CD4-positive, alpha-beta T cell treated with Interleukin-2 at 100 ng/mL for 4 hours (primary cell): Measurements from ENCODE around the gene FAM169A.
"Not testable (repeated sequence)": the region's sequence is repeated elsewhere in the genome, so short reads cannot be mapped to it uniquely, and the experiment has no call there.

Experiments used
- DNase-seq: peaks from one replicate; pipeline ENCODE4 v3.0.0-alpha.2; 2020; ENCODE audit warnings: low spot score

The FAM169A gene, protein sequence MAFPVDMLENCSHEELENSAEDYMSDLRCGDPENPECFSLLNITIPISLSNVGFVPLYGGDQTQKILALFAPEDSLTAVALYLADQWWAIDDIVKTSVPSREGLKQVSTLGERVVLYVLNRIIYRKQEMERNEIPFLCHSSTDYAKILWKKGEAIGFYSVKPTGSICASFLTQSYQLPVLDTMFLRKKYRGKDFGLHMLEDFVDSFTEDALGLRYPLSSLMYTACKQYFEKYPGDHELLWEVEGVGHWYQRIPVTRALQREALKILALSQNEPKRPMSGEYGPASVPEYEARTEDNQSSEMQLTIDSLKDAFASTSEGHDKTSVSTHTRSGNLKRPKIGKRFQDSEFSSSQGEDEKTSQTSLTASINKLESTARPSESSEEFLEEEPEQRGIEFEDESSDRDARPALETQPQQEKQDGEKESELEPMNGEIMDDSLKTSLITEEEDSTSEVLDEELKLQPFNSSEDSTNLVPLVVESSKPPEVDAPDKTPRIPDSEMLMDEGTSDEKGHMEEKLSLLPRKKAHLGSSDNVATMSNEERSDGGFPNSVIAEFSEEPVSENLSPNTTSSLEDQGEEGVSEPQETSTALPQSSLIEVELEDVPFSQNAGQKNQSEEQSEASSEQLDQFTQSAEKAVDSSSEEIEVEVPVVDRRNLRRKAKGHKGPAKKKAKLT

DNA sequence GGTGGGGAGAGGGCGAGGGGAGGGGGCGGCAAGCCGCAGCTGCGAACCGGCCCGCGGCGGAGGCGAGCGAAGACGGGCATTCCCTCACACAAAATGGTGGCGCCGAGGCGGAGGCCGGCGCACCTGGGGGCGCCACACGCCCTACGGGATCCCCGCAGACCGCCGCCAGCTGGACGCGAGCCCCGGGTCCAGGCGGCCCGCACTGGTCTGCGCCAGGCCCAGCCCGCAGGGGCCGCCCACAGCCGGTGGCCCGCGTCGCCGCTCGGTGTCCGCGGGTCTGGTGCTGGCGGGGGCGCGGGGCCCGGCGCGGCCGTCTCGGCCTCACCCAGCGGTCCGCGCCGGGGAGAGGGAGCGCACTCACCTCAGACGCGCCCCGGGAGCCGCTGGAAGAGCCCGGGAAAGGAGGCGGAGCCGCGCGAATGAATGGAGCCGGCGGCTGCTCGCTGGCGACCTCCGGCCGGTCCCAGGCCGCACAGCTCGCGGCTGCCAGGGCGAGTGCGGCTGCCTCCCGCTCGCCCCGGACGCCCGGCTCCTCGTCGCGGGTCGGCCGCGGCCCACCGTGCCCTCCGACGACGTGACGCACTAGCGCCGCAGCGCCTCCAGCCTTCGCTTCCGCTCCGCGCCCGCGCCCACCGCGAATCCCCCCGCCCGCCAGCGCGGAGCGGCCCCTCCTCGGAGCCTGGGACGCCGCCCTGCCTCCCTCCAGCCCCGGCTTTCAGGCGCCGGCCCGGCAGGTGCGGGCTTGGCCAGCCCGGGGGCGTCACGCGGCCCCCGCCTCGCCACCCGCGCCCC is at the start of gene FAM169A:
Gene FAM169A (minus strand): TSS at position 584 of the 792 bp plus-strand sequence. CDS start 24,711 bp downstream, outside the sequence.
- peak; percentile 49 for DNase-seq

DNA sequence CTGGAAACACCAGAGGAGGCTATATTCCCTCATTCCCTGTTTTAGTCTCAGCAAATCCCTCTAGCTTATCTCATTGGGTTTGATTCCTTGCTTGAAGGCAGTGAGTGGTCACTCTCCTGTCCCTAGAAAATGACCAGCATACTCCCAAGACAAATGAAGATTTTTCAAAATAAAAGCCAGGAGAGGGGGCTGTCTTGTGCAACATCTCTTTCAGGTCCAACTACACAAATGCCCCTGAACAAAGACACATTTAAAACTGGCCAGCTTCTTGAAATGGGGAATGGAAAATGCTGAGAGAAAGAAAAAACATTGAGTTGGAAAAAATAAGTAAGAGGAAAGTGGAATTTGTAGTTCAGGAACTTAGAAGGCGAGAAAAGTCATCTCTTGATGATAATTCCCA is 49.3 kb upstream of the FAM169A start:
- no peak for DNase-seq

DNA sequence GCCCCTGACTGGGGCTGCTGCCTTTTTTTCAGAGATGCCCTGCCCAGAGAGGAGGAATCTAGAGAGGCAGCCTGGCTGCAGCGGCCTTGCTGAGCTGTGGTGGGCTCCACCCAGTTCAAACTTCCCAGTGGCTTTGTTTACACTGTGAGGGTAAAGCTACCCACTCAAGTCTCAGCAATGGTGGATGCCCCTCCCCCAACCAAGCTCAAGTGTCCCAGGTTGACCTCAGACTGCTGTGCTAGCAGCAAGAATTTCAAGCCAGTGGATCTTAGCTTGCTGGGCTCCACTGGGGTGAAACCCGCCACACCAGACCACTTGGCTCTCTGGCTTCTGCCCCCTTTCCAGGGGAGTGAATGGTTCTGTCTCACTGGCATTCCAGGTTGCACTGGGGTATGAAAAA is 45.2 kb upstream of the FAM169A start:
- DNase-seq, result not testable (repeated sequence)

DNA sequence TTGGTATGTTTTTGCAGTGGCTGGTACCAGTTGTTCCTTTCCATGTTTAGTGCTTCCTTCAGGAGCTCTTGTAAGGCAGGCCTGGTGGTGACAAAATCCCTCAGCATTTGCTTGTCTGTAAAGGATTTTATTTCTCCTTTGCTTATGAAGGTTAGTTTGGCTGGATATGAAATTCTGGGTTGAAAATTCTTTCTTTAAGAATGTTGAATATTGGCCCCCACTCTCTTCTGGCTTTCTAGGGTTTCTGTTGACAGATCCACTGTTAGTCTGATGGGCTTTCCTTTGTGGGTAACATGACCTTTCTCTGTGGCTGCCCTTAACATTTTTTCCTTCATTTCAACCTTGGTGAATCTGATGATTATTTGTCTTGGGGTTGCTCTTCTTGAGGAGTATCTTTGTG is 43.7 kb upstream of the FAM169A start:
- not testable (repeated sequence) for DNase-seq

DNA sequence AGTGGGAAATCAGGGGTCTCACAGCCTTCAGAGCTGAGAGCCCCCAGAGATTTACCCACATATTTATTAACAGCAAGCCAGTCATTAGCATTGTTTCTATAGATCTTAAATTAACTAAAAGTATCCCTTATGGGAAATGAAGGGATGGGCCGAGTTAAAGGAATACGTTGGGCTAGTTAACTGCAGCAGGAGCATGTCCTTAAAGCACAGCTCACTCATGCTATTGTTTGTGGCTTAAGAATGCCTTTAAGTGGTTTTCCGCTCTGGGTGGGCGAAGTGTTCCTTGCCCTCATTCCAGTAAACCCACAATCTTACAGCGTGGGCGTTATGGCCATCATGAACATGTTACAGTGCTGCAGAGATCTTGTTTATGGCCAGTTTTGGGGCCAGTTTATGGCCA is 42.0 kb upstream of the FAM169A start:
- DNase-seq, result not testable (repeated sequence)

DNA sequence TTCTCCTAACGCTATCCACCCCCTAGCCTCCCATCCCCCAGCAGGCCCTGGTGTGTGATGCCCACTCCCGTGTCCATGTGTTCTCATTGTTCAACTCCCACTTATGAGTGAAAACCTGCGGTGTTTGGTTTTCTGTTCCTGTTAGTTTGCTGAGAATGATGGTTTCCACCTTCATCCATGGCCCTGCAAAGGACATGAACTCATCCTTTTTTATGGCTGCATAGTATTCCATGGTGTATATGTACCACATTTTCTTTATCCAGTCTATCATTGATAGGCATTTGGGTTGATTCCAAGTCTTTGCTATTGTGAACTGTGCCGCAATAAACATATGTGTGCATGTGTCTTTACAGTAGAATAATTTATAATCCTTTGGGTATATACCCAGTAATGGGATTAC is 38.5 kb upstream of the FAM169A start:
- DNase-seq, result not testable (repeated sequence)

DNA sequence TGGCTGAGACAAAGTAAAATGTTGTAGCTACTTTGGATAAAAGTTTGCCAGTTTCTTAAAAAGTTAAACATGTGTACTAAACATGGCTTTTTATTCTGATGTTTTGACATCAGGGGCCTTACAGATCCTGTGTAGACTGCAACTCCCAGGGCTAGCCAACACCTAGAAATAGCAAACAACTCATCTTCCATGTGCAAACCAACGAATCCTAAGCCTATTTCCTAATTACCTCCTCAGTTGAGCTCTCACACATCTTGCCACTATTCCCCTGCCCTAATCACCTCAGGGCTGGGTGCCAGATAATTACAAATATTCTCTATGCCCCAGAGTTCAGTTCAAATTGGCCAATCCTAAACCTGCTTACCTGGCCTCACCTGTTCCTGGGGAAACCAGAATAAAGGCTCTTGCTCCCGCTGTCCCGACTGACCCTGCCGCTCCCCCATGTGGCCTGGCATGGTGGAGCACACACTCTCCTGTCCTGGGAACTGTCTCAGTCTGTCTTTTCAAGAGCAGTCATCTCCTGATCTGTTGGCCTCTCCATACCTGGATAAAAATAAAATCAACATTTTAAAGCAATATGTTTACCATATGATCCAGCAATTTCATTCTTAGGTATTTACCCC is 37.1 kb upstream of the FAM169A start:
- no peak for DNase-seq

DNA sequence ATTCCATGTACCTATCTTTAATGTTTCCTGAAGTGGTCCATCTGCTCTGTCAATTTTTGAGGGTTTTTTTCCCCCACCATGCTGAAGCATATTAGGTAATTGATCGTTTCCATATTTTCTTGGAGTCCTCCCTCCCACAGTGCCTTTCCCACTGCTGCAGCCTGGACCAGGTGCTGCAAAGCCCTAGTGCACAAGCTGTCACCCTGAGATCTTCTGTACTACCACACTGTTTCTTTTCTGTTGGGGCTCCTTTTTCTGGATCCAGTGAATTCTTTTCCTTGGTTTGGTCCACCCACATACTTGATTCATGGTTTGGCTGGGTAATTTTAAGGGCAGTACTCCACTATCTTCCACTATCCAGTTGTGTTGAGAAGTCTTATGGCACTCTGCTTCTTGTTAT is 30.9 kb upstream of the FAM169A start:
- no peak for DNase-seq

DNA sequence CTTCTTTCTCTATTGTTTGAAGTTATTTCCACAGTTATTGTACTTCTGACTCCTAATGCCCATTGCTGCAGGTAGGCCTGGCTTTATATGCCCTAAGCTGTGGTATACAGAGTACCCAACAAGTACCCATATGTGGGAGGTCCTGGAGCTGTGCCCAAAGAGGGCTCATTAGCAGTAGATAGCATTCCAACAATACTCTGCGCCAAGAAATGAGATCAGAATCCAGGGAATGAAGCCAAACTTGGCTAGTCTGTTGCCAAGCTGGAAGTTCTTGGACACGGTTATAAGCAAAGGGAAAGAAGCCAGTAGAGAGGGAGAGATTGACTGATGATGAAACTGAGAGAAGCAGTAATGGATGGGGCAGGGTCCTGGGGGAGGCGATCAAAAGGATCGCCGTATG is 29.7 kb upstream of the FAM169A start:
- no peak for DNase-seq

DNA sequence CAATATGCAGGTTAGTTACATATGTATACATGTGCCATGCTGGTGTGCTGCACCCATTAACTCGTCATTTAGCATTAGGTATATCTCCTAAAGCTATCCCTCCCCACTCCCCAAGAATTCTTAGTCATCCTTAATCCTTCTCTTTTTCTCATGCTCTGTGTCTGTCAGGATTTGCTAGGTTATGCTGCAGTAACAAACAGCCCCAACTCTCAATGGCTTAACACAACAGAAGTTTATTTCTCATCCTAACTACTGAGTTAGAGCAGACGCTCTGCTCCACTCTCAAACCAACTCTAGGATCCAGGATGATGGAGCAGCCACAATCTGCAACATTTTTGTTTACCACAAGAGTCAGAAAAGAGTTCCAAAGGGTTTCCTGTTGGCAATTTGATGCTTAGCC is 28.2 kb upstream of the FAM169A start:
- no peak for DNase-seq

DNA sequence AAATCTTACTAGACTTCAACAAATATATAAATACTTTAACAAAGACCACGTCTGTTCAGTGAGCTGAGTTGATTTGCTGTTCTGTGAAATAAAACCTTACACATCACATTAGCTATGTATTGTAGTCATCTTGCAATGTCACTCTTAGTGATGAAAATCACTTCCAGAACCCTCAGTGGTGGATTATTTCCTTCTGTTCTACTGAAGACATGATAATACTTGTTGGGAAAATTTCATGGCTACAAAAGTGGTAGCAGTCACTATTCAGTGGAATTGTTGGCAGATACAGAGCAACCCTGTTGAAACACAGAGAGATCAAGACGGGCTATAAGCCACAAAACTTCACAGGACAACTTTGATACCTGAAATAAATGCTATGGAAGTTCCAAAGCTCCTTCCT is 26.7 kb upstream of the FAM169A start:
- no peak for DNase-seq

DNA sequence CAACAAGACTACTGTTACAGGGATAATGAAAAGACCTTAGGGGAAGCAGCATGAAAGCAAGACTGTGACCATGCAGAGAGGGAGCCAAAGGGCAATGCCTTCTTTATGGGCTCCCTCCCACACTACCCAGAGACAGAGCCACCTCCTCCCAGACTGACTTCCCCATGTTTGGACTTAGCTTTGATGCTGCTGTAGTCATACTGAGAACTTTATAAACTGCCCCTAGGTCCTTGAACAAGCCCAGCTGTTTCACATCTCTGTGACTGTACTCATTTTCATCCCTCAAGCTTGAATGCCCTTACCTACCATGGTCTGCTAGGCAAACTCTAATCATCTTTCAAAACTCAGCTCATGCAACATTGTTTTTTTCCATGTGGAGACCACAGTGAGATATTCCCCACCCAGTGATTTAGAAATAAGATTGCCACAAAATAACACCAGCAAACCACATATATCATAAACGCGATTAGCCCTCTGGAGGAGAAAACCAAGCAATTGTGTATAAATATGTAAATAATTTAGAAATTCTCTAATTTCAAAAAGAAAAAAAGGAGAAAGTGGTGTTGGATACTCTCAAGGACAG is 23.4 kb upstream of the FAM169A start:
- DNase-seq, result no peak

DNA sequence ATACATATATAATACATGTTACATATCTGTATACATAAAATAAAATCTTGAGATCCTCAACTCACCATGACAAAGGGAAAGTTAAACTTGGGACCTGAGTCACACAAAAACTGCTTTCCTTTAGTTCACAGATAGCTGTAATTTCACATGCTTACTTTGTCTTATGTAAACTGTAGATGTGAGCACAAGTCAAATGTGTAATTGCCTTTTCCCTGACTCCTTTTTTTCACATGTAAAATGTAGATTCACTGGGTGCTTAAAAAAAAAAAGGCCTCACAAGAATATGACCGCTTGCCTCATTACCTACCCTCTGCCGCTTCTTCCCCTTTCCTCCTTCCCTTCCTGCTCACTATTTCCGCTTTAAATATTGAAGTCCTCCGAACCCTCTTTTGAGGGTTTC is 21.9 kb upstream of the FAM169A start:
- no peak for DNase-seq

DNA sequence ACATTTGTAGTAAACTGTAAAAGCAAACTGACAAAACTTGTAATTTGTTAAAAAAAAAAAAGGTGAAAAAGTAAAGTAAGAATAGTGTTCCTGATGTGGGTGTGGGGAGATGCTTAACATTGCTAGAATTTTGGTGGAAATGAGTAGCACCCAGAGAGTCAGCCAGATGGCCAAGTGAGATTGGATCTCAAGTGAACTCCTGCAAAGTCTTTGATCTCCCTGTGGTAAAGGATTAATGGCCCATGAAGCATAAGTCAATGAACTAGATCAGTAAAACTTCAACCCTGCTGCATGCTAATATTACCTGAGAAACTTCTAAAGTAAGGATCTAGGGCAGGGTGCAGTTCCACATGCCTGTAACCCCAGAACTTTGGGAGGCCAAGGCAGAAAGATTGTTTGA is 19.0 kb upstream of the FAM169A start:
- DNase-seq, result no peak

DNA sequence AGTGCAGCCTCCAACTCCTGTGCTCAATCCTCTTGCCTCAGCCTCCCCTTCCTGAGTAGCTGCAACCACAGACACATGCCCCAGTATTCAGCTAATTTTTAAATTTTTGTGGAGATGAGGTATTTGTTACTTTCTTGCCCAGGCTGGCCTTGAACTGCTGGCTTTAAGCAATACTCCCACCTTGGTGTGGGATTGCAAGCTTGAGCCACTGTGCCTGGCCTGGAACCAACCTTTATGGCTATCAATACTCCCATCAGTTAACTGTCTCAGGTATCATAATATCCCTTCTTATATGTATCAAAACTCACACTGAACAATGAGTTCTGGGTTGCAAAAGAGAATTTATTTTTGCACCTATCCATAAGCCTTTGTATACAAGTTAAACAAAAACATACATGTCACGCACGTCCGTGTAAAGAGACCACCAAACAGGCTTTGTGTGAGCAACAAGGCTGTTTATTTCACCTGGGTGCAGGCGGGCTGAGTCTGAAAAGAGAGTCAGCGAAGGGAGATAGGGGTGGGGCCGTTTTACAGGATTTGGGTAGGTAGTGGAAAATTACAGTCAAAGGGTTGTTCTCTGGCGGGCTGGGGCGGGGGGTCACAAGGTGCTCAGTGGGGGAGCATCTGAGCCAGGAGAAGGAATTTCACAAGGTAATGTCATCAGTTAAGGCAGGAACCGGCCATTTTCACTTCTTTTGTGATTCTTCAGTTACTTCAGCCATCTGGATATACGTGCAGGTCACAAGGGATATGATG is 16.4 kb upstream of the FAM169A start:
- DNase-seq, result not testable (repeated sequence)

DNA sequence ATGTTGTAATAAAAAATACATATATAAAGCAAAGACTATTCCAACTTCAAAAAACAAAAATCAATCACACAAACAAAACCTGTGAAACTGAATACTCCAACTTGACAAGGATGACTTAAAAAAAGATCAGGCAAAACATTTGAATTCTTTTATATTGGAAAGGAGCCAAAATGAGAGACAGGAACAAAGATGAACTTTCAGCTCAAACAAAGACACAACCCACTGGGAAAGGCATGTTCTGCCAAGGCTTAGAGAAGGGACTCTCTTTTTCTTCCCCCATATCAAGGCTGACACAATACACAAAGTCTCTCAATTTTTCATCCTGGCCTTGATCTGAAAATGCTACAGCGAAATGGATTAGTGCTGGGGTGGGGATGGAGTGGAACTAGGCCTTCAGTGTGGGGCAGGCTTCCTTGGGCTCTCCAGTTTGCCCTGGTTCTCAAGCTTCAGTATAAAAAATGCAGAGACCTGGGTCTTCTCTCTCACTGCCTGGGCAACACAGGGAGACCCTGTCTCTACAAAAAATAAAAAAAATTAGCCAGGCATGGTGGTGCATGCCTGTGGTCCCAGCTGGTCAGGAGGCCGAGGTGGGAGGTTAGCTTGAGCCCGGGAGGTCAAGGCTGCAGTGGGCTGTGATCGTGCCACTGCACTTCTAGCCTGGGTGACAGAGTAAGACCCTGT is 11.6 kb upstream of the FAM169A start:
- DNase-seq, result no peak

DNA sequence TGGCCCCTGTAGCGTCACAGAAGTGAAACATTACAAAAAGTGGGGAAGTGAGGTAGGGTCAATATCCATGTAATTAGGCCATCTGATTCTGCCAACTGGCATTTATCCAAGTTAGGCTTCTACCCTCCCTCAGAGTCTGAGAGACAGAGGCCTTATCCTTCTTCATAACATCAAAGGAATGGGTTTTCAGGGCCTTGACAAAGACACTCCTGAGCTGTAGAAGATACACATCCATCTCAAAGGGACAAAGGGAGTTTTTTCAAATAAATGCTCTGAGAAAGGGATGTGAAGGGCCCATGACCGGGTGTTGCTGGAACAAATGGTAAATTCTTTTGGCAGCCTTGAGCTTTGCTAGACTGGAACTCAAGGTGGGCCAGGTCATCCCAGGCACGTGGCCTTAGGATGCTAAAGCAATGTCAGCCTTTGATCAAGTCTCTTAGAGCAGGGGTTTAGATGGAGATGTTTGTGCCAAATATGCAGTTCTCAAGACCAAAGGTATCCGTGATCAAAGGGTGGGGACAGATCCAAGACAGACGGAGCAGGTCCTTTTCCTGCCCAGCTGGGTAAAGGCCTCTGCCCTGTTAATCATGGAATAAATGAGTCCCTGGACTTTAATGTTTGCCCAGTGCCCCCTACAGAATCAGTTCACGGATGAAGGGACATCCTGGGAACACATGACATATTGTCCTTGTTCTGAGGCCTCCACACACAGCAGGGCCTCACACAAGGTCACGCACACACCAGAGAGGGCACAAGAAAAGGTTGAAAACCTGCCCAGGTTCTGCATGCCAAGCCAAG is 10.0 kb upstream of the FAM169A start:
- DNase-seq, result no peak

DNA sequence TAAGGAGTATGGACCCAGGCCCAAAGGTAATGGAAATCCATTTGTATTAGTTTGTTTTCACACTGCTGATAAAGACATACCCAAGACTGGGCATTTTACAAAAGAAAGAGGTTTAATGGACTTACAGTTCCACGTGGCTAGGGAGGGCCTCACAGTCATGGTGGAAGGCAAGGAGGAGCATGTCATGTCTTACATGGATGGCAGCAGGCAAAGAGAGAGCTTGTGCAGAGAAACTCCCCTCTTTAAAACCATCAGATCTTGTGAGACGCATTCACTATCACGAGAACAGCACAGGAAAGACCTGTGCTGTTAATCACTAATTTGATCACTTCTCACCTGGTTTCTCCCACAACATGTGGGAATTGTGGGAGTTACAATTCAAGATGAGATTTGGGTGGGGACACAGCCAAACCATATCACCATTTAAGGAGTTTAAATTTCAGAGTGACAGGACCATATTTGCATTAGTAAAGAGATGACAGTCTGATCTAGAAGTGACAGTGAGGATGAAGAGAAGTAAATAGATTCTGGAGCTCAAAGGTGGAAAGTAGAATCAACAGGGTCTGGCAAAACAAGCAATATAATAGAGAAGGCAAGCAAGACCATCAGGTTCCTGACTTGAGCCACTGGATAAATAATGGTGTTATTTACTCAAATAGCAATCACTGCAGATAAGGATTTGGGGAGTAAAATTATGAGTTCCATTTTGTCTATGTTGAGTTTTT is 7.5 kb upstream of the FAM169A start:
- no peak for DNase-seq
